Amygdala (tissue), 56 donors: ENCODE measurements around the gene RTL9.
"Not testable (repeated sequence)": the region's sequence is repeated elsewhere in the genome, so short reads cannot be mapped to it uniquely, and the experiment has no call there.

Experiments
- DNase-seq, 56 donors: peaks; one replicate each; lab custom pipeline; 2025; lab: John Stamatoyannopoulos, UW

The RTL9 gene

DNA sequence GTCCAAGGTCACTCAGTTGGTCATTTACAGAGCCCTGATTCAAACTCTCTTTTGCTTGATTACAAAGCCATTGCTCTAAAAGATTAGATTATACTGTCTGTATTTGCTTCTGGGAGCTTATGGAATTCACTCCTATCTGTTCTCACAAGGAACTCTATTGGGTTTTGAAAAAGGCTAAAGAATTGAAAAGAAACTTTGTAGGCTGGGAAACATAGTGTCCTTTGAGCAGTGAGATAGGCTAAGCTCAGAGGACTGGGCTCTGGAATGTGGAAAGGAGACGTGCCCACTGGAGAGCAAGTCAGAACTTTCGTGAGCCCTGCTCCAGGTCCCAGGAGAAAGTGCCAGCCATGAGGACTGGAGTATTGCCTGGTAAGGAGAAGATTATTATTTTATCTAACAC lies at the start of gene RTL9:
RTL9 (plus strand) TSS at position 301 of the 400 bp plus-strand sequence. CDS start 91,770 bp downstream, outside the sequence.
- DNase-seq, result no peak

DNA sequence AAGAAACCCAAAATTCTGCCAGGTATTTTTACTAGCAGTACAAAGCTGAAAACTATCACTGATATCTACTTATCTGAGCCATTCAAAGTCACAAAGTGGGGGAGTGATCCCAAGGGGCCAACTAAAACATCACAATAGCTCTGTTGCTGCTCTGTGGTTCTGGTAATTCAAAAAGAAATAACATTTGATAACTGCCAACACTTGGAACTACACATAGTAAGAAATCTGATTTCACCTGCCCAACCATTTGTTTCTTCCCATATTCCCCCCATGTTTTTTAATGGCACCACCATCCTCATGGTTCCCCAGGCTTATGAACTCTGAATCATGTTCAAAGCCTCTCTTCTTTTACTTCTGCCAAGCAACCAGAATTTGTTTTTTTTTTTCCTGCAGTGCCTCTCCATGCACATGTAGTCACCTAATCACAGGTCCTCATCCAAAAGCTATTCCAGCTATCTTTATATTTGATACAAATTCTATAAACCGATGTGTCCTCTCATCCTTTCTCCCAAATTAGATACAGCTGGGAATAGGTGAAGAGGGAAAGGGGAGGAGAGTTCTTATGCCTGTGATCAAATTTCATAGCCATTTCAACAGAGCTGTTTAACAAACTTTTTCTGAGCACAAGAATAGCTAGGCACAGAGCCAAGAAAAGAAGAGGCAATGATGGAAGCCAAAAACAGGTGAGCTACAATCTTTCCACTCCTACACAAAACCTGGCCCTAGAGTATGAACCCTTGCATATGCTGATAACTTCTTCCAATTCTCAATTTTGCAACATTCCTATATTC lies 48.5 kb upstream of the RTL9 start:
- DNase-seq, result no peak

- no peak for DNase-seq
Observed at GRCh38 chrX:110310896-110311295, 47.8 kb upstream of the RTL9 start.

DNA sequence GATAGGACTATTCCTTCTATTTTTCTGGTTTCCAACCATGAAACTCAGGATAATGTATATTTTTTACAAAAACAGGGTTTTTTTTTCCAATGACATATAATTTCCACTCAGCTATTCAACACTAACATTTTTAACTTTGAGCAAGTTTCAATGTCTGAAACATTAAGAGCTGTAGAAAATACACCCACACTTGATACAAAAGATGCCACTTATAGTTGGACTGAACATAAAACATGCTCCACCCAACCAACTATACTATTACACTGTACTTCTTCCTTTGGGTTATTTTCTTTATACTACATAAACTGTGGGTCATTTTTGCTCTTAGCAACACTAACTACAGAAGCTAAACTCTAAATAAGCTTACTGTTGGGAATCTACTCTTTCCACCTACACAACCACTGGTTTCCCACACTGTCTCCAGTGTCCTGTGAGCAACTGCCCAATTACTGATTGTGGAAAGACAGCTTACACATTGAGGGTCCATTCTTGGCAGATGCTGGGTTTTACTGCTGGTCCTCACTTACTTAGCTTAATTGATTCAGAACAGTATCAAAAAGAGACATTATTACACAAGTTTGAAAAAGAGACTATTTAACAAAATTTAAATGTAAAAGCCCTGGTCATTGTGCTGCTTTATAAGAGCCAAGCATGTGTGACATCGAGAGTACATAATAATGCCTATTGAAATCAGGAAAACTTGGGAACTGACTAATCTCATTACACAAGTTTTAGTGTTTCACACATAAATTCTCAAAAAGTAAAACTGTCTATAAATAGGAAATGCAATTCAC lies 47.0 kb upstream of the RTL9 start:
- no peak for DNase-seq

GRCh38 chrX:110315551-110315950 lies 43.1 kb upstream of the RTL9 start:
- DNase-seq, result no peak

DNA sequence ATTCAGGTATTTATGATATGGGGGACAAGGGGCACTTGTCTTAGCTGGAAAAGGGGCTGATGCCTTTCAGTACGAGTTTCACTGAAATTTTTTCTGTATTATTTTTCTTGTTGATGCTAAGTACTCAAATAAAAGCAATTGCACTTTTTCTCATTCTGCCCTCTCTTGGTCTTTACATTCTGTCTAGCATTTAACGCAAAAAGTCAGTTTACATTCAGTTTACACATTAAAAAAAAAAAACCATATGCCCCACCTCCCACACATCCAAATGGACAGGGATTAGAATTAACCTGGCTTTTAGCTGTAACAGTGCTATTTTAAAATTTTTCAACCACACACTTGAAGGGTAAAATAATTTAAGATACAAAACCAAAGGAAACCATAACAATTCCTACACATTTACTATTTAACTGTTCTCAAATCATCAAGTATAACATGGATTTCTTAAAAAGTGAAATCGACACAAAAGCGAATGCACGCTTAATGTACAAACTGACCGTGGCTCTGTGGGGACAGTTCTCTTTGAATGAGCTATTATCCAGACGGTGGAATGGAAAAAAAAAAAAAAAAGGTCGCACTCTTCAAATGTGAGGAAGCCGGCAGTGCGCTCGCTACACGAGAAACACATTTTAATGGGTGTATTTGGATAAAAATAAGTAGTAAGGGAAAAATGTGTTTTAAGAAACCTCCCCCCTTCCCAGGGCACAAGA lies 42.1 kb upstream of the RTL9 start:
- DNase-seq, result peak in 3 of 56 donors; percentile 2 to 4 (median 2)

DNA sequence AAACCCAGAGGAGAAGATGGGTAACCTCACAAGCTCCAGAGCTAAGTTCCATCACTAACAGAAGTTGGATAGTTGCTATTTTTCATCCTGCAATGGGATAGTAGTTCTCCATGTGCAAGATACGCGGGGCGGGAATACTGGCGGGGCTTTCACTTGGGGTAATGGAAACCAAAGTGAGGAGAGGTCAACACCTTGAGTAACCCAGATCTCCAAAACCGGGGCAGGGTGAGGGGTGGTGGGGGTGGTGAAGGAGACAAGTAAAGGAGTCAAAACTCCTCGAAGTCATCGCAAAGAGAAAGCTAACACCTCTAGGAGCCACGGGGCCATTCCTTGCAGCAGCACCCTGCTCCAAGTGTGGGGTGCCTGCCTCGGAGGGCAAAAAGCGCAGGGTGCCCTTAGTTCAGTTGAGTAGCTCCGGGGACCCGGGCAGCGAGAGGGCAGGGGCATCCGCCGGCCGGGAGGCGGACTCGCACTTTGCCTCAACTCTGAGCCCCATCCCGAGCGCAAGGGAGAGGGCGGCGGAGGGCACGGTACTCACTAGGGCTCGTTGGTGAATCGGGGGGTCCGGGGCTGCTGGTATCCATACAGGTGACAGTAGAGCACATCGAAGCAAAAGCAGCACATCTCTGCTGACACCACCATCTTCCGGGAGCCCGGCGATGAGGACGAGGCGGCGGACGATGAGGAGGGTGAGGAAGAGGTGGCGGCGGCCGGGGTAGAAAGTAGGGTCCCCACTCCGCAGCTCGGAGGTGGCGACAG lies 41.4 kb upstream of the RTL9 start:
- peak in 35 of 56 donors; percentile 0 to 52 (median 19) for DNase-seq

DNA sequence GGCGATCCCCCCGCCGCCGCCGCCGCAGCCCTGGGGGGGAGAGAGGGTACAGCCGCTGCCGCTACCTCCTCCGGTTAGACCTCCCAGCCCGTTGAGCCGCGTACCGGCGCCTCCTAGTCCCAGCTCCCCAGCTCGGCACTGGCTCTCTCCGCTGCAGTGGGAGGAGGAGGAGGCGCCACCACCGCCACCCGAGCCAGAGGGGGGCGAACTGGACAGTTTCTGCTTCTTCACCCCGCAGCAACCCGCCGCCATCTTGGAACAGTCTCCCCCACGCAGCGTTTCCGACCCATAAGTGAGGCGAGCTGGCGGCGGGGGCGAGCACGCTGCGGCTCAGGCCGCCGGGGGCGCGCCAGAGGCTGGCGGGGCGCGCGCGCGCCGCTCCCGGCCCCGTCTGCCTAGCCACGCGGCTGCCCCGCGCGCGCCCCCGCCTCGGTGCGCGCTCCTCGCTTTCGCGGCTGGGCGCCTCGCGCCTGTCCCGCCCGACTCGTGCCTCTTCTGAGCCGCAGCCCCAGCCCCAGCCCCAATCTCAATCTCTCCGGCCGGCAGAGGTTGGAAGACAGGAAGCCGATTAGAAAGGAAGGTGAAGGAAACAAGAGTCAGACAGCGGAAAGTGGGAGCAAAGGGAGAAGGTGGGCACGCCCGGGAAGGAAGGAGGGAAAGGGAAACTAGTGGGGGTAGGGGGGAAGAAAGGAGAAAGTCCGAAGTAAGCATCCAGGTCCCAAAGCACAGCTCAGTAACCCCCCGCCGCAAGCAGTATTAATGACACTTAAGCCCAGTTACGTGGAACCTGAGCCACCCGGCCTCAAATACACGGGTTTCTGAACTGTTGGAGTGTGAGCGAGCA lies 40.6 kb upstream of the RTL9 start, which contains the start of gene AMMECR1:
AMMECR1 (minus strand) TSS at position 266 of the 844 bp plus-strand sequence; CDS start at position 252, 14 bp downstream.
- peak in 55 of 56 donors; percentile 5 to 79 (median 47) for DNase-seq

DNA sequence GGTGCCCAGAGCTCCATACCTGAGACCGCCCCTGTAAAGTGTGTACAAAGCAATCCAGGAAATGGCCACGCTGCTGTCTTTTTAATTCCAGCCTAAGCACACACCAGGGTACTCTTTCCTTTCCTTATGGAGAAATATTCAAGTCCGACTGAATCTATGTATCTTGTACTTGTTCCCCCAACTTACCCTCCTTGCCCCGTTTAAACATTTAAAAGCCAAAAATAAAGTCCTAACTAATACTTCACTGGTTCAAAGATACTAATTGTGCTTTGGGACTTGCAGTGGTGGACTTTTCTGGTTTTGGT lies 40.0 kb upstream of the RTL9 start:
- no peak for DNase-seq

- DNase-seq, result no peak
Observed at GRCh38 chrX:110320381-110320987, 38.2 kb upstream of the RTL9 start.

DNA sequence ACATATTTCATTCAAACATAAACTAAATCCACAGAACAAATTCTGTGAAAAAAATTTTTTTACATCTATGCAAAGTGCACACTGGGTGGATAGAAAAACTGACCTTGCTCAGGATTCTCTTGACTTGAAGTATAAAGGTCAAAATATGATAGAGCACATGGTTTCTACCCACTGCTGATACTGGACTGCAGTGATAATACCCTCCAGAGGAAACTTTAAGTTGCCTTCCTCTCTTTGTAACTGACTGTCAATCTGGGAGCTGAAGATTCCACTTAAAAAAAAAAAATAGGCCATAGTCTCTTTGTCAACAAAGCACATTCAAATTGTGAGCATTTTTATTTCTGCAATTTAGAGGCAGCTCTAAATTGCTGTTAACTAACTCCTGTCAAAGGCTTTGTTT lies 37.6 kb upstream of the RTL9 start:
- DNase-seq, result no peak

- DNase-seq, result no peak
Observed at GRCh38 chrX:110321670-110322069, 37.0 kb upstream of the RTL9 start.

- DNase-seq, result no peak
Observed at GRCh38 chrX:110322603-110323002, 36.0 kb upstream of the RTL9 start.

- DNase-seq, result no peak
Observed at GRCh38 chrX:110326712-110327111, 31.9 kb upstream of the RTL9 start.

DNA sequence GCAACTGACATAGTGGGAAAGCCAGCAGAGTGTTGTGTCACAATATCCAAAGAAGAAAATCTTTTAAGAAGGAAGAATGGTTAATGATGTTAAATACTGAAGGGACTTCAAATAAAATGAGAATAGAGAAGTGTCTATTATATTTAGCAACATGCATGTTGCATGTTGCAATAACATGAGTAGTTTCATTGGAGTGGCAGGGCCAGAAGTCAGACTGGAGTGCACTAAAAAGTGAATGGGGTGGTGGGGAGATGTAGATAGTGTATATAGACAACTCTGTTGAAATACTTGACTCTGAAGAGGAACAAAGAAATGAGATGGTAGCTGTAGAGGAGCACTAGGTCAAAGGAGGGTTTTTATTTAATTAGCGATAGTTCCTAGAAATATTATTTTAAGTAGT lies 31.3 kb upstream of the RTL9 start:
- no peak for DNase-seq

GRCh38 chrX:110328613-110329012 lies 30.0 kb upstream of the RTL9 start:
- DNase-seq, result not testable (repeated sequence)

GRCh38 chrX:110331444-110332030 lies 27.1 kb upstream of the RTL9 start:
- DNase-seq, result no peak

DNA sequence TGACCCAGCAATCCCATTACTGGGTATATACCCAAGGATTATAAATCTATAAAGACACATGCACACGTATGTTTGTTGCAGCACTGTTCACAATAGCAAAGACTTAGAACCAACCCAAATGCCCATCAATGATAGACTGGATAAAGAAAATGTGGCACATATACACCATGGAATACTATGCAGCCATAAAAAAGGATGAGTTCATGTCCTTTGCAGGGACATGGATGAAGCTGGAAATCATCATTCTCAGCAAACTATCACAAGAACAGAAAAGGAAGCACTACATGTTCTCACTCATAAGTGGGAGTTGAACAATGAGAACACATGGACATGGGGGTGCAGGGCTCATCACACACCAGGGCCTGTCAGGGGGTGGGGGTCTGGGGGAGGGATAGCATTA lies 25.2 kb upstream of the RTL9 start:
- not testable (repeated sequence) for DNase-seq

DNA sequence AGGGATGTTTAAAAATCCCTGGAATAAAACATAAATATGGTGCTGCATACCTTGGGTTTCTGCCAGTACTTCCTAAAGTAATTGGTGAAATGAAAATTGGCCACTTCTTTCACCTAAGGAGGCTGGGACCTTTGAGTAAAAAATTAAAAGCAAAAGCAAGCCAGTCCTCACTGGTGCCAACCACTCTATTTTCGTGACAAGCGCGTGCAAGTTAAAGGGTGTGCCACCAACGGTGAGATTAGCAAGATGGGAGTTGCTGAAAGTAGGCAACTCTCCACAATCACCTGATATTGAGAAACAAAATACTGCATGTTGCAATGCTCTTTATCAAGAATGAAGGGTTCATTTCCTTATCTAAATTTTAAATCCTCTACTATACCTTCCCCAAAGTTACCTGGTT lies 19.7 kb upstream of the RTL9 start:
- no peak for DNase-seq
